Psoas muscle (tissue), 8 donors: ENCODE data around the gene ANO9. TPM values are rescaled to one million over a fixed set of nuclear protein-coding genes. Genes with fewer than 3 reads are reported as not detected.
A peak's percentile ranks its signal among the peaks of the same experiment; 100 is the strongest.

Experiments
- ATAC-seq, 4 donors: fragments of 200-7000 bp; cut with Tn5 transposase; one replicate each; pipeline ENCODE4 v1.9.1; 2020; ENCODE audit warnings: moderate library complexity in 3 of 4, mild to moderate bottlenecking in 2 of 4
- DNase-seq, 2 donors: peaks; one replicate each; pipeline ENCODE4 v3.0.0-alpha.2; 2020
- H3K27ac ChIP-seq: fragments of 200-600 bp; one replicate; pipeline ENCODE4 v1.8.0; 2022
- H3K27me3 ChIP-seq, 3 donors: fragments of 200-600 bp in 1 of 3; one replicate each; pipeline versions ENCODE4 v1.6.1 to v1.8.0; 2013 to 2022; ENCODE audit warnings: low read length in 2 of 3, mild to moderate bottlenecking in 2 of 3, moderate library complexity in 1 of 3; ENCODE audit not compliant: insufficient read depth in 3 of 3
- H3K36me3 ChIP-seq, 2 donors: fragments of 200-600 bp in 1 of 2; one replicate each; pipeline versions ENCODE4 v1.6.1 to v1.8.0; 2013 to 2022; ENCODE audit warnings: low read depth in 1 of 2, mild to moderate bottlenecking in 1 of 2, moderate library complexity in 1 of 2; ENCODE audit not compliant: insufficient read depth in 1 of 2
- H3K4me1 ChIP-seq: fragments of 200-600 bp; one replicate; pipeline ENCODE4 v1.8.0; 2022
- H3K4me3 ChIP-seq: fragments of 200-600 bp; one replicate; pipeline ENCODE4 v1.8.0; 2022; ENCODE audit warnings: mild to moderate bottlenecking
- H3K9me3 ChIP-seq: fragments of 200-600 bp; one replicate; pipeline ENCODE4 v1.8.0; 2022
- WGBS, 3 donors: extraction: QIAGEN DNeasy Blood & Tissue Kit; methylation state at CpG; one replicate each; pipeline versions ENCODE4 v1.1.6 to v1.1.7; 2013; 5-methylcytosine and 5-hydroxymethylcytosine counted together
- intact Hi-C, 2 donors: fragments of 100-400 bp; cut with DNase I; formaldehyde crosslinking; loops; one replicate each; pipeline versions ENCODE4 v1.11.0 to v1.14.2; 2022
- polyA plus RNA-seq, 3 donors: library from polyadenylated mRNA; stranded (reverse); fragments of 200-250 nt; gene quantifications; one replicate each; pipeline ENCODE4 v1.2.3, GENCODE V29; 2013
- total RNA-seq, 4 donors: library from RNA; stranded (reverse); fragmentation: NEBNext Ultra II Directional in 2 of 4; extraction: Animal tissue kit (Norgen Biotek cat#: 25700) in 2 of 4; gene quantifications; one replicate each; pipeline versions ENCODE4 v1.2.1 to v1.2.4, GENCODE V29; 2021 to 2023
- TF ChIP-seq, protein P1 (sequence below): fragments of 200-600 bp; IDR thresholded peaks from one replicate; pipeline ENCODE4 v1.8.0; 2022; ENCODE audit warnings: antibody characterized with exemption
- donor health status: healthy with polysubstance abuse.
- donor health status: DM: no; HTN: no; CAD: no; lungs with moderate emphysema.
- donor health status: Bipolar disorder and iron deficiency.
- donor health status: healthy.
- donor health status: DM: yes; HTN: yes; CAD: no.
- donor health status: DM: no; HTN: no; CAD: no.
- donor health status: DM: no; HTN: no; CAD: no.
- donor health status: DM: yes; HTN: yes; CAD: no.

ANO9 gene
- total and polyA plus RNA-seq, 7 donors = 0.09 to 0.59 (median 0.13) TPM; not detected in 1

DNA sequence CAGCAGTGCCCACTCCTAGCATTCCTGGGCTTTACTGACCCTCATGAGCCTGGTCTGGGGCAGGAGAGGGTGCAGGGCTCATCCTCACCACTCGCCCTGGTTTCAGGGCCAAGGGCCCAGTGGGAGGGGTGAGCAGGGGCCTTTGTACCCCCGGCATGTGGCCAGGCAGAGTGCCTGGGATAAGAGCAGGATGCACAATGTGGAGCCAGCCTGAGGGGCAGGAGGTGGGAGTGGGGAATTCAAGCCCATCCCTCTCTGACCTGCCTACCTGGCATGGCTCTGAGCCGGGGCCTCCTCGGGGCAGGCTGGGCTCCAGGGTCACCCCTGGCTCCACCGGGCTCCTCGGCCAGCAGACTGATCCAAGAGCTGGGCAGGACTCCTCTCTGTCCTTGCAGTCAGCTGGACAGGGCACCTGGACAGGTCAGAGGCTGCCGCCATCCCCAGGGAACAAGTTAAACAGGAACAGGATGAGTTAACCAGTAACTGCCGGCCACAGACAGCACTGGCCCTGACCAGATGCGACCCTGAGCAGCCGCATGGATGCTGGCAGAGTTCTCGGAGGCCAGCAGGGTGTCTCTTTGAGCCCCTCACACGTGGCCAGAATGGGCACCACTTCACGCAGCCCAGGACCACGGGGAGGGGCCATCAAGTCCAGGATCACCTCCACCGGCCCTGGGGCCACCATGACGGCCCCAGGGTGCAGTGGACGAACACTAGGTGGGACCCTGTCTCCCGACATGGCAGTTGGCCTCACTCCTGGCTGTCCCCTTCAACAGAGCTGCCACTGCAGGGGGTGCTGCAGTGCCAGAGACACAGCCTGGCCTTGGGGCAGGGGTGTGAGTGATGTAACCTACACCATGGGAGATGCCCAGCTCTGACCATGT, 32.0 kb downstream of the ANO9 start:
- peaks cover 0 to 30% (median 0%) of the 10 kb centered on the region in 3 donors for H3K27me3 ChIP-seq
- no peak overlapping the region for H3K4me3 ChIP-seq
- WGBS, 3 donors = 52 to 64% (median 57%) methylated on average over 17 to 18 of the region's 18 CpGs
- H3K36me3 ChIP-seq = no peaks in the 10 kb centered on the region
- no peaks in the 10 kb centered on the region for H3K9me3 ChIP-seq
- intact Hi-C loops = loop anchor here in 1 of 2 donors (2.0 kb wide), 1 partner anchor 37 kb away; no protein-coding TSS in a partner anchor
- no peak overlapping the region for H3K27ac ChIP-seq
- no peak for ATAC-seq
- TF ChIP-seq, protein P1, sequence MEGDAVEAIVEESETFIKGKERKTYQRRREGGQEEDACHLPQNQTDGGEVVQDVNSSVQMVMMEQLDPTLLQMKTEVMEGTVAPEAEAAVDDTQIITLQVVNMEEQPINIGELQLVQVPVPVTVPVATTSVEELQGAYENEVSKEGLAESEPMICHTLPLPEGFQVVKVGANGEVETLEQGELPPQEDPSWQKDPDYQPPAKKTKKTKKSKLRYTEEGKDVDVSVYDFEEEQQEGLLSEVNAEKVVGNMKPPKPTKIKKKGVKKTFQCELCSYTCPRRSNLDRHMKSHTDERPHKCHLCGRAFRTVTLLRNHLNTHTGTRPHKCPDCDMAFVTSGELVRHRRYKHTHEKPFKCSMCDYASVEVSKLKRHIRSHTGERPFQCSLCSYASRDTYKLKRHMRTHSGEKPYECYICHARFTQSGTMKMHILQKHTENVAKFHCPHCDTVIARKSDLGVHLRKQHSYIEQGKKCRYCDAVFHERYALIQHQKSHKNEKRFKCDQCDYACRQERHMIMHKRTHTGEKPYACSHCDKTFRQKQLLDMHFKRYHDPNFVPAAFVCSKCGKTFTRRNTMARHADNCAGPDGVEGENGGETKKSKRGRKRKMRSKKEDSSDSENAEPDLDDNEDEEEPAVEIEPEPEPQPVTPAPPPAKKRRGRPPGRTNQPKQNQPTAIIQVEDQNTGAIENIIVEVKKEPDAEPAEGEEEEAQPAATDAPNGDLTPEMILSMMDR = no peak
- H3K4me1 ChIP-seq = peaks cover 8% of the 10 kb centered on the region
- peak in 1 of 2 donors; percentile 44 for DNase-seq

DNA sequence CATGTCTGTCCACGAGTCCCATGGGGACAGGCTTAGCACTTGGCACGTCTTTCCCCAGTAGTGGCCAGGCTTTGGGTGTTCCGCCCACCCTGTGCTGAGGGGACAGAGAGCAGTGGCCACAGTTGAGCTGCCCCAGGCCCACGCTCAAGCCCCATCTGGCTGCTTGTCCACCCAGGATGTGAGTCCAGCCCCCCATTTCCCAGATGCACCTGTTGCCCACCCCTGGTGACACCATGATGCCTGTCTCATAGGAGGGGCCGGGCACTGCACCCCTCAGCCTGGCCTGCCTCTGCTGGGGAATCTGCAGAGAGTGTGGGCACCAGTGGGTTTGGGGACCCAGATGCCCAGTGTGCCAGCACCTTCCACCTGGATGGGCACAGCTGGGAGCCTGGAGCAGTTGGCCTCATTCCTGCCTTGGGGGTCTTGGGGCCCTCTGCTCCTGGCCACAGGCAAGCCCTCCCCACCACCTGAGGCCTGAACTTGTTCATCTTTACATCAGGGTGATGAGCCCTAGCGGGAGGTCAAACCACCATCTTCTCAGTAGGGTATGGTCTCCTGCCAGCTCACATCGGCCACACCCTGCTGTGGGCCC, 32.7 kb downstream of the ANO9 start:
- TF ChIP-seq, protein P1 = no peak
- peaks cover 8% of the 10 kb centered on the region for H3K4me1 ChIP-seq
- intact Hi-C loops = loop anchor here in 1 of 2 donors (2.0 kb wide), 1 partner anchor 38 kb away; no protein-coding TSS in a partner anchor
- H3K27ac ChIP-seq = no peak overlapping the region
- H3K9me3 ChIP-seq = no peaks in the 10 kb centered on the region
- no peak overlapping the region for H3K4me3 ChIP-seq
- no peak for ATAC-seq
- peaks cover 0 to 25% (median 0%) of the 10 kb centered on the region in 3 donors for H3K27me3 ChIP-seq
- peak; percentile 11 to 45 for DNase-seq
- 69 to 75% (median 73%) methylated on average over 7 of the region's 7 CpGs for WGBS, 3 donors
- H3K36me3 ChIP-seq = no peaks in the 10 kb centered on the region

- no peaks in the 10 kb centered on the region for H3K36me3 ChIP-seq
- H3K4me3 ChIP-seq = no peak overlapping the region
- no peak overlapping the region for H3K27ac ChIP-seq
- TF ChIP-seq, protein P1 = no peak
- H3K9me3 ChIP-seq = no peaks in the 10 kb centered on the region
- H3K27me3 ChIP-seq = peaks cover 0 to 25% (median 0%) of the 10 kb centered on the region in 3 donors
- H3K4me1 ChIP-seq = peaks cover 8% of the 10 kb centered on the region
- WGBS, 3 donors = 82 to 89% (median 86%) methylated on average over 15 of the region's 15 CpGs
- DNase-seq = no peak
- ATAC-seq = no peak
- intact Hi-C loops = loop anchor here in 1 of 2 donors (2.0 kb wide), 1 partner anchor 38 kb away; no protein-coding TSS in a partner anchor
Observed at GRCh38 chr11:408154-409007, 33.4 kb downstream of the ANO9 start.

GRCh38 chr11:407651-408123, 34.1 kb downstream of the ANO9 start:
- peaks cover 0 to 25% (median 0%) of the 10 kb centered on the region in 3 donors for H3K27me3 ChIP-seq
- intact Hi-C loops = loop anchor here in 1 of 2 donors (2.0 kb wide), 1 partner anchor 39 kb away; no protein-coding TSS in a partner anchor
- peaks cover 8% of the 10 kb centered on the region for H3K4me1 ChIP-seq
- no peaks in the 10 kb centered on the region for H3K9me3 ChIP-seq
- no peak overlapping the region for H3K27ac ChIP-seq
- peak; percentile 1 to 12 (median 8) for ATAC-seq
- TF ChIP-seq, protein P1 = no peak
- 73 to 81% (median 75%) methylated on average over 23 to 28 of the region's 28 CpGs for WGBS, 3 donors
- peak overlapping the region; percentile 74 for H3K4me3 ChIP-seq
- no peaks in the 10 kb centered on the region for H3K36me3 ChIP-seq
- DNase-seq = no peak
